RWPE1 (cell line): ENCODE measurements around the gene MORF4L1.
"Not testable (repeated sequence)": the region's sequence is repeated elsewhere in the genome, so short reads cannot be mapped to it uniquely, and the experiment has no call there.

ENCODE experiments used
- CTCF ChIA-PET: fragments of 350-600 bp; sonication (Branson Sonifier 250); formaldehyde crosslinking; extraction: SDS; loops from one replicate; lab custom pipeline; 2021; lab: Yijun Ruan, JAX
- POLR2A ChIA-PET: fragments of 400-600 bp; formaldehyde crosslinking; extraction: SDS; loops from one replicate; lab custom pipeline; 2020; ENCODE audit warnings: antibody characterized with exemption; ENCODE audit not compliant: low non-redundant PET; lab: Yijun Ruan, JAX
- DNase-seq: peaks from one replicate; pipeline ENCODE4 v3.0.0; 2012; ENCODE audit warnings: low spot score
- H3K27ac ChIP-seq: fragments of 450-650 bp; 2 replicates; pipeline ENCODE4 v1.5.1; 2017
- CTCF ChIP-seq: fragments of 450-650 bp; conservative IDR thresholded peaks from 2 replicates; pipeline ENCODE4 v1.5.1; 2017; ENCODE audit warnings: low read depth, mild to moderate bottlenecking

The MORF4L1 gene

GRCh38 chr15:78837131-78837530, 35.6 kb upstream of the MORF4L1 start:
- no peak for DNase-seq
- no peak overlapping the region for H3K27ac ChIP-seq
- POLR2A ChIA-PET: no interaction called here
- CTCF ChIA-PET: no interaction called here
- TF ChIP-seq CTCF: no peak

- no peak overlapping the region for H3K27ac ChIP-seq
- CTCF ChIA-PET: no interaction called here
- POLR2A ChIA-PET: no interaction called here
- TF ChIP-seq CTCF: no peak
- no peak for DNase-seq
Measured at GRCh38 chr15:78837543-78837942, 35.1 kb upstream of the MORF4L1 start.

- no peak for DNase-seq
- ChIA-PET CTCF (interaction anchor here (0.6 kb wide), 3 partner anchors 58 to 905 kb away, joined by 3 read pairs; no protein-coding TSS in a partner anchor), POLR2A (no interaction called here)
- H3K27ac ChIP-seq: no peak overlapping the region
- no peak for TF ChIP-seq CTCF
Measured at GRCh38 chr15:78838489-78838888, 34.2 kb upstream of the MORF4L1 start.

- H3K27ac ChIP-seq, POLR2A ChIA-PET, DNase-seq: not testable (repeated sequence)
- CTCF ChIA-PET: interaction anchor here (0.6 kb wide), 1 partner anchor 905 kb away, joined by 3 read pairs; no protein-coding TSS in a partner anchor
Measured at GRCh38 chr15:78839151-78839550, 33.5 kb upstream of the MORF4L1 start.

GRCh38 chr15:78840661-78841375, 31.9 kb upstream of the MORF4L1 start:
- POLR2A ChIA-PET: no interaction called here
- CTCF ChIA-PET: no interaction called here
- no peak overlapping the region for H3K27ac ChIP-seq
- TF ChIP-seq CTCF: no peak
- no peak for DNase-seq

GRCh38 chr15:78841376-78841706, 31.3 kb upstream of the MORF4L1 start:
- no peak for TF ChIP-seq CTCF
- H3K27ac ChIP-seq: no peak overlapping the region
- CTCF ChIA-PET: no interaction called here
- DNase-seq: no peak
- POLR2A ChIA-PET: no interaction called here

GRCh38 chr15:78841891-78842290, 30.8 kb upstream of the MORF4L1 start:
- no peak for TF ChIP-seq CTCF
- POLR2A ChIA-PET: no interaction called here
- no peak overlapping the region for H3K27ac ChIP-seq
- CTCF ChIA-PET: no interaction called here
- no peak for DNase-seq
